Kidney (tissue), 14 donors: Measurements from ENCODE around the gene TEX11. TPM values are rescaled to one million over a fixed set of nuclear protein-coding genes. Genes with fewer than 3 reads are reported as not detected.
"Not testable (repeated sequence)": the region's sequence is repeated elsewhere in the genome, so short reads cannot be mapped to it uniquely, and the experiment has no call there.

Experiments
- DNase-seq, 5 donors: peaks; one replicate each; pipeline ENCODE4 v3.0.0-alpha.2; 2013 to 2020
- FAIRE-seq: peaks from 2 replicates; lab custom pipeline; 2012; peaks lifted over from hg19 to GRCh38; lab: Jason Lieb, UNC
- H3K27ac ChIP-seq, 2 donors: one replicate each; pipeline ENCODE4 v1.7.0; 2013; ENCODE audit warnings: low read depth in 2 of 2, low read length in 2 of 2, inconsistent platforms in 1 of 2
- H3K27me3 ChIP-seq: one replicate; pipeline ENCODE4 v1.7.1; 2013; ENCODE audit warnings: low read length, inconsistent platforms; ENCODE audit not compliant: control insufficient read depth, insufficient read depth
- H3K36me3 ChIP-seq, 3 donors: one replicate each; pipeline versions ENCODE4 v1.7.0 to v1.7.1; 2013; ENCODE audit warnings: low read length in 3 of 3, control low read depth in 1 of 3, inconsistent platforms in 1 of 3; ENCODE audit not compliant: insufficient read depth in 3 of 3, control insufficient read depth in 2 of 3
- H3K4me1 ChIP-seq, 3 donors: one replicate each; pipeline versions ENCODE4 v1.7.0 to v1.7.1; 2013; ENCODE audit warnings: low read length in 3 of 3, inconsistent platforms in 1 of 3, low read depth in 1 of 3; ENCODE audit not compliant: control insufficient read depth in 2 of 3, insufficient read depth in 2 of 3
- H3K4me3 ChIP-seq, 3 donors: one replicate each; pipeline versions ENCODE4 v1.7.0 to v1.8.1; 2013; ENCODE audit warnings: low read length in 3 of 3, control low read depth in 1 of 3, inconsistent platforms in 1 of 3
- H3K9ac ChIP-seq, 3 donors: one replicate each; pipeline versions ENCODE4 v1.7.0 to v1.7.1; 2013; ENCODE audit warnings: low read length in 3 of 3, control low read depth in 1 of 3, inconsistent platforms in 1 of 3
- H3K9me3 ChIP-seq, 3 donors: one replicate each; pipeline versions ENCODE4 v1.7.0 to v1.7.1; 2013; ENCODE audit warnings: low read length in 3 of 3, control low read depth in 1 of 3, inconsistent platforms in 1 of 3; ENCODE audit not compliant: control insufficient read depth in 2 of 3, insufficient read depth in 1 of 3
- CTCF ChIP-seq: IDR thresholded peaks from 3 replicates; pipeline ENCODE4 v1.5.1; 2012; ENCODE audit warnings: mild to moderate bottlenecking, moderate library complexity, borderline replicate concordance; ENCODE audit not compliant: insufficient read depth; ENCODE audit errors: extremely low read depth
- intact Hi-C: fragments of 100-400 bp; cut with DNase I; formaldehyde crosslinking; loops from one replicate; pipeline ENCODE4 v1.11.1; 2022
- polyA plus RNA-seq: library from polyadenylated mRNA; stranded (reverse); fragments of 350-450 nt; fragmentation: Illumina TruSeq; extraction: RNeasy Lipid Tissue Mini Kit (QIAGEN cat#74804); gene quantifications from one replicate; pipeline ENCODE4 v1.2.3, GENCODE V29; 2014; ENCODE audit warnings: low read depth, low replicate concordance; ENCODE audit not compliant: insufficient read depth
- total RNA-seq: library from RNA; stranded (reverse); fragmentation: NEBNext Ultra II Directional; extraction: Animal tissue kit (Norgen Biotek cat#: 25700); gene quantifications from one replicate; pipeline ENCODE4 v1.2.1, GENCODE V29; 2021
- donor health status: control.
- donor health status: control.
- donor health status: control.
- donor health status: control.
- donor health status: control.
- donor health status: DM: yes; HTN: yes; CAD: no.
- donor health status: Normal renal cell carcinoma (clear cell type).

Gene TEX11
- total and polyA plus RNA-seq, 2 donors from 2014 or later, result 0.28 TPM; not detected in 1

DNA sequence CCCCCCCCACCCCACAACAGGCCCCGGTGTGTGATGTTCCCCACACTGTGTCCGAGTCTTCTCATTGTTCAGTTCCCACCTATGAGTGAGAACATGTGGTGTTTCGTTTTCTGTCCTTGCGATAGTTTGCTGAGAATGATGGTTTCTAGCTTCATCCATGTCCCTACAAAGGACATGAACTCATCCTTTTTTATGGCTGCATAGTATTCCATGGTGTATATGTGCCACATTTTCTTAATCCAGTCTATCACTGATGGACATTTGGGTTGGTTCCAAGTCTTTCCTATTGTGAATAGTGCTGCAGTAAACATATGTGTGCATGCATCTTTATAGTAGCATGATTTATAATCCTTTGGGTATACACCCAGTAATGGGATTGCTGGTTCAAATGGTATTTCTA, 393.2 kb downstream of the TEX11 start:
- FAIRE-seq, H3K9ac ChIP-seq, H3K27ac ChIP-seq, DNase-seq, H3K4me3 ChIP-seq, H3K4me1 ChIP-seq, H3K36me3 ChIP-seq, H3K9me3 ChIP-seq, intact Hi-C loops, H3K27me3 ChIP-seq: not testable (repeated sequence)

DNA sequence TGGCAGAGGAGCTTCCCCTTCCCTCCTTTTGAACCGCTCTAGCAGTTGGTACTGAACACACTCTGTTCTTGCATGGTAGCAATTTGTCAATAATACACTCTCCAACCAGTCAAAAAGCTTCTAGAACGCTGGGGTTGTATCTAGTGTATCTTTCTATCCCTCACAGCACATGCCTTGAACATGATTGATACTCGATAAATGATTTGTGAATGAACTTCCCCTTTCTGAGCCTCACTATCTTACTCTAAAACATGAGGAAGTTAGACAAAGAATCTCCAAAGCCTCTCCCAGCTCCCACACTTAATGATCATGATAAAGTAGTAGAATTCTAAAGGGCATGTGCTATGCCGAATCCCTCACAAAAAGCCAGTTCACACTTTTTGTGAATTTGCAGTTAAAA, 399.4 kb downstream of the TEX11 start:
- FAIRE-seq (no peak), DNase-seq (no peak)
- no peak overlapping the region for H3K4me3 ChIP-seq
- no peaks in the 10 kb centered on the region for H3K27me3 ChIP-seq
- no peaks in the 10 kb centered on the region for H3K36me3 ChIP-seq
- intact Hi-C loops, result no loop called here
- no peak overlapping the region for H3K27ac ChIP-seq
- no peaks in the 10 kb centered on the region for H3K4me1 ChIP-seq
- no peak for TF ChIP-seq CTCF
- no peaks in the 10 kb centered on the region for H3K9me3 ChIP-seq
- no peak overlapping the region for H3K9ac ChIP-seq

GRCh38 chrX:70508296-70508911, 400.1 kb downstream of the TEX11 start:
- no peak overlapping the region for H3K9ac ChIP-seq
- no peaks in the 10 kb centered on the region for H3K36me3 ChIP-seq
- H3K4me3 ChIP-seq, result no peak overlapping the region
- H3K27me3 ChIP-seq, result no peaks in the 10 kb centered on the region
- no peak for FAIRE-seq
- no peaks in the 10 kb centered on the region for H3K9me3 ChIP-seq
- H3K27ac ChIP-seq, result no peak overlapping the region
- intact Hi-C loops, result no loop called here
- no peak for TF ChIP-seq CTCF
- DNase-seq, result peak in 1 of 5 donors; percentile 21
- H3K4me1 ChIP-seq, result no peaks in the 10 kb centered on the region

- Histone ChIP-seq H3K4me3 (no peak overlapping the region), H3K4me1 (no peaks in the 10 kb centered on the region), H3K9me3 (no peaks in the 10 kb centered on the region), H3K27ac (no peak overlapping the region), H3K9ac (no peak overlapping the region), H3K36me3 (peaks cover 0 to 9% (median 2%) of the 10 kb centered on the region in 3 donors), H3K27me3 (no peaks in the 10 kb centered on the region)
- no peak for DNase-seq
- TF ChIP-seq CTCF, result no peak
- intact Hi-C loops, result no loop called here
- no peak for FAIRE-seq
Measured at GRCh38 chrX:70505451-70505841, 403.1 kb downstream of the TEX11 start.
